Tibial nerve (tissue), 4 donors: ENCODE data around the gene PAPPA.

Experiments used
- EP300 ChIP-seq, 2 donors: sonication (generic); formaldehyde crosslinking; IDR thresholded peaks; one replicate each; pipeline ENCODE4 v1.6.1; 2017; ENCODE audit warnings: antibody characterized with exemption in 2 of 2, mild to moderate bottlenecking in 1 of 2
- POLR2A ChIP-seq, 2 donors: fragments of 450-650 bp; IDR thresholded peaks; one replicate each; pipeline ENCODE4 v1.6.1; 2017; ENCODE audit warnings: antibody characterized with exemption in 2 of 2, mild to moderate bottlenecking in 2 of 2, moderate library complexity in 2 of 2
- TF ChIP-seq, protein P1 (sequence below), 5 experiments: fragments of 200-600 bp in 3 of 5; fragments of 450-650 bp in 2 of 5; sonication (generic) in 3 of 5; IDR thresholded peaks; one replicate each; pipeline ENCODE4 v1.5.1; 2016 to 2019; ENCODE audit warnings: antibody characterized with exemption in 5 of 5, mild to moderate bottlenecking in 3 of 5, moderate library complexity in 2 of 5

DNA sequence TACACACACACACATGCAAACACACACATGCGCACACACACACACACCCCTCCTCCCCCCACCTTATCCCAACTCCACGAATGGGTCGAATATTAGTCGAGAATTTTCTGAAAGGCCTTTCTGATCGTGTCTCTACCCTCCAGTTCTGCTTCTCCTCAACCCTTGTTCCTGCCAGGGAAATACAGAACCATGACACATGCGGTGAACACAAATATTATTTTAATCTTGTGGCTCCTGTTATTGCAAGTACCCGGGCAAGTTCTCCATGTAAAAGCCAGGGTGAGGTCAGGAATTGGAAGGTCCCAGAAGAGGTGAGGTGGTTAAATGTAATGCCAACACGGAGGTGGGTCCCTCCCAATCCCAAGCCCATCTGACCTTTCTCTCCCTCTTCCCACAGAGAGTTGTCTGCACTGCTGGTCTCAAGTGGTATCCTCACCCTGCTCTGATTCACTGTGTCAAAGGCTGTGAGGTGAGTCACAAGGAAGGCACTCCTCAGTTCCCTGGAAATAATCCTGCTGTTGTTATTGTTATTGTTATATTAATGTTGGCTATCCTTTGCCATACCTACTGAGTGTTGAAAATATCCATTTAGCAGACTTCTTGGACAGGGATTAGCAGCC, 223.7 kb downstream of the PAPPA start:
- TF ChIP-seq, protein P1, sequence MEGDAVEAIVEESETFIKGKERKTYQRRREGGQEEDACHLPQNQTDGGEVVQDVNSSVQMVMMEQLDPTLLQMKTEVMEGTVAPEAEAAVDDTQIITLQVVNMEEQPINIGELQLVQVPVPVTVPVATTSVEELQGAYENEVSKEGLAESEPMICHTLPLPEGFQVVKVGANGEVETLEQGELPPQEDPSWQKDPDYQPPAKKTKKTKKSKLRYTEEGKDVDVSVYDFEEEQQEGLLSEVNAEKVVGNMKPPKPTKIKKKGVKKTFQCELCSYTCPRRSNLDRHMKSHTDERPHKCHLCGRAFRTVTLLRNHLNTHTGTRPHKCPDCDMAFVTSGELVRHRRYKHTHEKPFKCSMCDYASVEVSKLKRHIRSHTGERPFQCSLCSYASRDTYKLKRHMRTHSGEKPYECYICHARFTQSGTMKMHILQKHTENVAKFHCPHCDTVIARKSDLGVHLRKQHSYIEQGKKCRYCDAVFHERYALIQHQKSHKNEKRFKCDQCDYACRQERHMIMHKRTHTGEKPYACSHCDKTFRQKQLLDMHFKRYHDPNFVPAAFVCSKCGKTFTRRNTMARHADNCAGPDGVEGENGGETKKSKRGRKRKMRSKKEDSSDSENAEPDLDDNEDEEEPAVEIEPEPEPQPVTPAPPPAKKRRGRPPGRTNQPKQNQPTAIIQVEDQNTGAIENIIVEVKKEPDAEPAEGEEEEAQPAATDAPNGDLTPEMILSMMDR (IDR thresholded peaks at IDR 0.05) = no peak
- TF ChIP-seq EP300 (IDR thresholded peaks at IDR 0.05) (no peak), POLR2A (IDR thresholded peaks at IDR 0.05) (no peak)
